Mesenchymal stem cell (in vitro differentiated cells and primary cell): ENCODE data around the gene RTN4RL2.

ENCODE experiments used
- DNase-seq: peaks from one replicate; pipeline ENCODE4 v3.0.0-alpha.2; 2013
- H2AFZ ChIP-seq: one replicate; pipeline ENCODE4 v1.6.1; 2013; ENCODE audit warnings: low read depth, mild to moderate bottlenecking, control low read depth, inconsistent platforms, low read length, moderate library complexity
- H2AK5ac ChIP-seq: 2 replicates; pipeline ENCODE4 v1.6.1; 2013; ENCODE audit warnings: low read length, moderate library complexity, mild to moderate bottlenecking, inconsistent platforms; ENCODE audit not compliant: severe bottlenecking
- H2BK120ac ChIP-seq: one replicate; pipeline ENCODE4 v1.6.1; 2013; ENCODE audit warnings: low read depth, mild to moderate bottlenecking, inconsistent platforms, low read length, moderate library complexity
- H2BK12ac ChIP-seq, 2 experiments: one replicate each; pipeline ENCODE4 v1.6.1; 2013; ENCODE audit warnings: inconsistent platforms in 2 of 2, low read length in 2 of 2, mild to moderate bottlenecking in 2 of 2, moderate library complexity in 2 of 2, control low read depth in 1 of 2
- H2BK15ac ChIP-seq: one replicate; pipeline ENCODE4 v1.6.1; 2013; ENCODE audit warnings: mild to moderate bottlenecking, low read depth, inconsistent platforms; ENCODE audit not compliant: poor library complexity, severe bottlenecking
- H2BK5ac ChIP-seq: 2 replicates; pipeline ENCODE4 v1.6.1; 2013; ENCODE audit warnings: low read depth, mild to moderate bottlenecking, low read length, control low read depth, inconsistent platforms; ENCODE audit not compliant: poor library complexity, severe bottlenecking
- H3K14ac ChIP-seq, 2 experiments: one replicate each; pipeline ENCODE4 v1.6.1; 2013; ENCODE audit warnings: inconsistent platforms in 2 of 2, low read length in 2 of 2, control low read depth in 1 of 2, mild to moderate bottlenecking in 1 of 2, moderate library complexity in 1 of 2
- H3K18ac ChIP-seq, 2 experiments: one replicate each; pipeline ENCODE4 v1.6.1; 2013; ENCODE audit warnings: inconsistent platforms in 2 of 2, low read length in 2 of 2, control low read depth in 1 of 2, low read depth in 1 of 2, mild to moderate bottlenecking in 1 of 2
- H3K23ac ChIP-seq, 2 experiments: one replicate each; pipeline ENCODE4 v1.6.1; 2013; ENCODE audit warnings: inconsistent platforms in 2 of 2, low read length in 2 of 2, mild to moderate bottlenecking in 2 of 2, moderate library complexity in 2 of 2, control low read depth in 1 of 2
- H3K27ac ChIP-seq: 2 replicates; pipeline ENCODE4 v1.5.1; 2013; ENCODE audit warnings: mild to moderate bottlenecking, moderate library complexity, low read length, control low read depth, inconsistent platforms; ENCODE audit not compliant: poor library complexity, severe bottlenecking
- H3K27me3 ChIP-seq, 2 experiments: 2 replicates each; pipeline versions ENCODE4 v1.6.1 to v1.7.0; 2013; ENCODE audit warnings: low read length in 2 of 2, mild to moderate bottlenecking in 2 of 2, moderate library complexity in 2 of 2, control low read depth in 1 of 2, inconsistent platforms in 1 of 2; ENCODE audit not compliant: control insufficient read depth in 1 of 2, insufficient read depth in 1 of 2
- H3K36me3 ChIP-seq, 2 experiments: 2 replicates each; pipeline versions ENCODE4 v1.6.1 to v1.7.0; 2013; ENCODE audit warnings: low read length in 2 of 2, control low read depth in 1 of 2, inconsistent platforms in 1 of 2, low read depth in 1 of 2, mild to moderate bottlenecking in 1 of 2; ENCODE audit not compliant: insufficient read depth in 2 of 2, control insufficient read depth in 1 of 2
- H3K4ac ChIP-seq, 2 experiments: one replicate each; pipeline ENCODE4 v1.6.1; 2013; ENCODE audit warnings: inconsistent platforms in 2 of 2, low read length in 2 of 2, mild to moderate bottlenecking in 2 of 2, moderate library complexity in 2 of 2, control low read depth in 1 of 2, low read depth in 1 of 2
- H3K4me1 ChIP-seq: 2 replicates; pipeline ENCODE4 v1.6.1; 2013; ENCODE audit warnings: low read depth, low read length, control low read depth; ENCODE audit not compliant: control insufficient read depth, insufficient read depth
- H3K4me2 ChIP-seq: 2 replicates; pipeline ENCODE4 v1.6.1; 2013; ENCODE audit warnings: low read length, mild to moderate bottlenecking, inconsistent platforms; ENCODE audit not compliant: poor library complexity, severe bottlenecking
- H3K4me3 ChIP-seq, 2 experiments: 2 replicates each; pipeline versions ENCODE4 v1.5.1 to v1.7.0; 2013; ENCODE audit warnings: low read length in 2 of 2, mild to moderate bottlenecking in 2 of 2, control low read depth in 1 of 2, low read depth in 1 of 2; ENCODE audit not compliant: insufficient read depth in 1 of 2
- H3K79me1 ChIP-seq: replicated peaks from 2 replicates; pipeline ENCODE4 v1.6.1; 2013; ENCODE audit warnings: mild to moderate bottlenecking, control low read depth, low read length, inconsistent platforms; ENCODE audit not compliant: poor library complexity, severe bottlenecking
- H3K9ac ChIP-seq: 2 replicates; pipeline ENCODE4 v1.7.0; 2013; ENCODE audit warnings: mild to moderate bottlenecking, low read length, moderate library complexity
- H3K9me3 ChIP-seq: 2 replicates; pipeline ENCODE4 v1.7.0; 2013; ENCODE audit warnings: mild to moderate bottlenecking, low read length; ENCODE audit not compliant: control insufficient read depth
- H4K8ac ChIP-seq: one replicate; pipeline ENCODE4 v1.6.1; 2013; ENCODE audit warnings: inconsistent platforms, mild to moderate bottlenecking, low read length, moderate library complexity
- H4K91ac ChIP-seq: one replicate; pipeline ENCODE4 v1.6.1; 2013; ENCODE audit warnings: mild to moderate bottlenecking, low read length, inconsistent platforms
- whole genome bisulfite sequencing: methylation state at CpG from one replicate; pipeline ENCODE4 v1.1.7; 2013; ENCODE audit warnings: mixed read lengths; 5-methylcytosine and 5-hydroxymethylcytosine counted together

The RTN4RL2 gene

DNA sequence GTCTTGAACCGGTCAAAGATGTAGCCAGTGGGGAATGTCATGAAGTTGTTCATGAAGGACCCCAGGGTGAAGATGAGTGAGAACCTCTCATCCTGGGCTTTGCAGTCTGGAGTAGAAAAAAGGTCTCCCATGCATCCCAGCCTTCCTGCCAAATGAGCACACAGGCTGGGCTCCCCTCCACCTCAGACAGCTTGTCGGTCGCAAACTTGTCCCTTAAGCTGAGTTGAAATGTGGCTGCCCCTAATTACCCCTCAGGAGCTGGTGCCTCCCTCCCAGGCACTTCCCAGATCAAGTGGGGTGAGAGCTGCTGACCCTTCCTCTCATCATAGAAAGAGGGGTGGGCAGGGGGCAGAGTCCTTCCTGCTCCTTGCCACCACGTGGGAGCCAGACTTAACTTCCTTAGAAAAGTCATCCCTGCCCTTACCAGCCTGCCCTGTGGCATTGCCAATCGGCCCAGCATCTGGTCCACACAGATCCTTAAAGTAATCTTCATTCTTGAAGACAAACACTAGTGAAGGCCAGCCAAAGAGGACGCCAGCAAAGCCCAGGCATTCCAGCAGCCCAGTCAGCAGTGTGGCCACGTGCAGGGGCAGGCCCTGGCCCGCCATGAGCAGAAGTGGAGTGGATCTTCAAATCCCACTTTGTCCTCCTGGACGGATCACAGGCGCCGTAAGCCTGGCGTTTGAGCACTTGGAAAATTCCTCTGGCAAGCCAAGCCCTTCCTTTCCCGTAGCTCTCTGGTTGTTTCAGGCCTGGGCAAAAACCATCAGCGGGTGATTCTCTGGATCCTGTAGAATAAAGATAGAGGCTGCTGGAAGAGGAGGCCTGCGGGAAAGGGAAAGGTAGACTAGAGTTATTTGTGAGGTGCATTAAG lies 34.5 kb upstream of the RTN4RL2 start:
- Histone ChIP-seq H2BK120ac (no peak overlapping the region), H3K4me3 (peak overlapping the region in 1 of 2 experiments; percentile 86), H3K4ac (peak overlapping the region in 1 of 2 experiments; percentile 2), H3K9me3 (no peaks in the 10 kb centered on the region), H2BK12ac (peak overlapping the region; percentile 27 to 34), H3K4me2 (no peak overlapping the region), H3K14ac (no peak overlapping the region), H3K79me1 (peaks cover 3% of the 10 kb centered on the region), H4K8ac (peak overlapping the region; percentile 59), H3K36me3 (peaks cover 0 to 53% of the 10 kb centered on the region in 2 experiments), H2BK15ac (peak overlapping the region; percentile 60), H2AFZ (no peak overlapping the region), H3K27me3 (no peaks in the 10 kb centered on the region), H3K27ac (peak overlapping the region; percentile 14), H3K23ac (no peak overlapping the region), H3K4me1 (peaks cover 29% of the 10 kb centered on the region), H2BK5ac (no peak overlapping the region), H3K18ac (peak overlapping the region; percentile 52 to 70), H2AK5ac (peak overlapping the region; percentile 24), H4K91ac (peak overlapping the region; percentile 57), H3K9ac (peak overlapping the region; percentile 96)
- DNase-seq: peak; percentile 26
- WGBS: 85% methylated on average over 15 of the region's 15 CpGs

DNA sequence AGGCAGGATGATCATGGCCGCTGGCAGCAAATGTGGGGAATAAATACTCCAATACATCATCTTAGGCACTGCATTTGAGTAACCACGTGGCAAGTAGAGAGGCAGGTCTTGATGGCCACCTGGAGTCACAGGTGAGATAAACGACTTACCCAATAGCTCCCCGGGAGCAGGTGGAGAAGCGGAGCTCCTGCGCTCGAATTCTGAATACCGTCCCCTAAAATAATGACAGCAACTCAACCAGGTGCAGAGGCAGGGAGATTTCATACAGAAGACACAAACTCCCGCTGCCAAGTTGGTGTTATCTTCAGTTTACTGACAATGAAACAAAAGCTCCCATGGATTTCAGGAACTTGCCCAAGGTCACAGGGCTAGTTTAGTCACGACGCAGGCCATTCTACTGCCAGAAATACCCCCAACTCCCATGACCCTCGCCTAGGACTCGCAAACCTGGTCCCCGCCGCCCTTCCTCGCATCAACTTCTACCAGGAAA lies 33.8 kb upstream of the RTN4RL2 start:
- Histone ChIP-seq H4K8ac (peak overlapping the region; percentile 63), H3K79me1 (peaks cover 3% of the 10 kb centered on the region), H3K36me3 (peaks cover 0 to 46% of the 10 kb centered on the region in 2 experiments), H4K91ac (peak overlapping the region; percentile 70), H3K4me3 (peak overlapping the region; percentile 57 to 86), H3K27ac (no peak overlapping the region), H2BK15ac (peak overlapping the region; percentile 77), H3K14ac (no peak overlapping the region), H3K9ac (peak overlapping the region; percentile 96), H3K23ac (no peak overlapping the region), H3K27me3 (no peaks in the 10 kb centered on the region), H3K4me1 (peaks cover 29% of the 10 kb centered on the region), H2AK5ac (no peak overlapping the region), H3K9me3 (no peaks in the 10 kb centered on the region), H2AFZ (no peak overlapping the region), H2BK120ac (peak overlapping the region; percentile 51), H2BK5ac (no peak overlapping the region), H3K18ac (peak overlapping the region; percentile 71 to 84), H3K4me2 (peak overlapping the region; percentile 64), H2BK12ac (peak overlapping the region; percentile 15 to 47), H3K4ac (no peak overlapping the region)
- DNase-seq: peak; percentile 20
- 22% methylated on average over 16 of the region's 16 CpGs for WGBS

DNA sequence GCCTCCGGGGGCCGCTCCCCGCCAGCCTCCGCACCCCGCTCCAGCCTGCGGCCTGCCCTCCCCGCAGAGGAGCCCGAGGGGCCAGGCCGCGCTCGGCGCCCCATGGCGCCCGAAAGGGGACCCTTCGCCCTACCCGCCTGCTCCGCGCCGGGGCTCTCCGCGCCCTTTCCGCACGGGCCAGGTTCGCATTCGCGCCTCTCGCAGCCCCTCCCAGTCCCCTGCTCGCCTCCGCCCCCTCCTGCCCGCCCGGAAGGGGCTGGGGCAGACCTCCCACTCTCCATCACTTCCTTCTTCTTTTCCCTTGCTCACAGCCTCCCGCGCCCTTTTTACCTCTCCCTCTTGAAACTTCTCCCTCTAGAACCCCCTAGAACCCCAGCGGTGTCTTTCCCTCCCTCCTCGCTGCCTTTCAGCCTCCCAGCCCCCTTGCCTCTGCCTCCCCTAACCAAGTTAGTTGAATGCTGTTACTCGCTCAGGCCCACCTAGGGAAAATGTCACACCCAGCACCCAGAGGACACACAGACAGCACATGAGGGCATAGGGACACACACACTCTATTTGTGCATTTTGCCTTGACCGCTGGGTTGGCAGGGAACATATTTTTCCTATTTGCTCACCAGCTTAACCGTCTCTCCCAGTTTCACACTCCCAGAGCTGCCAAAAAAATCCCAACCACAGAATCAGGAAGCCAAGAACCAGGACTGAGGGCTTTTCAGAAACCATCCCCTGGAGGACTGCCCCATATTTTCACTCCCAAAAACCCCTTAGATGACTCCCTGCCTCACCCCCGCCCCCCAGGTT lies 33.2 kb upstream of the RTN4RL2 start, which contains the start of gene SLC43A3:
TSS of gene SLC43A3 (minus strand) at position 193 of the 798 bp plus-strand sequence. CDS start 949 bp downstream, outside the sequence.
- DNase-seq: peak; percentile 74
- Histone ChIP-seq H2BK15ac (peak within 1 kb of the TSS; percentile 77), H3K79me1 (peaks cover 3% of the 10 kb centered on the region), H3K4ac (peak within 1 kb of the TSS in 1 of 2 experiments; percentile 1), H3K23ac (no peak within 1 kb of the TSS), H3K27me3 (no peaks in the 10 kb centered on the region), H3K36me3 (peaks cover 0 to 40% of the 10 kb centered on the region in 2 experiments), H2BK120ac (peak within 1 kb of the TSS; percentile 51), H2BK5ac (no peak within 1 kb of the TSS), H2AK5ac (no peak within 1 kb of the TSS), H3K27ac (peak within 1 kb of the TSS; percentile 68), H3K4me3 (peak within 1 kb of the TSS; percentile 57 to 86), H2AFZ (peak within 1 kb of the TSS; percentile 3), H3K18ac (peak within 1 kb of the TSS; percentile 71 to 84), H3K4me1 (peaks cover 29% of the 10 kb centered on the region), H3K4me2 (peak within 1 kb of the TSS; percentile 64), H4K91ac (peak within 1 kb of the TSS; percentile 86), H2BK12ac (peak within 1 kb of the TSS; percentile 34 to 47), H4K8ac (peak within 1 kb of the TSS; percentile 63), H3K14ac (no peak within 1 kb of the TSS), H3K9ac (peak within 1 kb of the TSS; percentile 96), H3K9me3 (no peaks in the 10 kb centered on the region)
- 7% methylated on average over 39 of the region's 39 CpGs for WGBS
